ENCODE data around the gene TGFBR3L. TPM values are rescaled to one million over a fixed set of nuclear protein-coding genes. Genes with fewer than 3 reads are reported as not detected.
A peak's percentile ranks its signal among the peaks of the same experiment; 100 is the strongest.

The TGFBR3L gene
- total RNA-seq (1 to 10 TPM in 3 of 9 donors, under 1 TPM in 3, not detected in 3; 0.23 to 7.0 (median 1.4) TPM), polyA plus RNA-seq (1 to 10 TPM in 2 of 3 donors, under 1 TPM in 1; 0.62 to 3.3 (median 1.2) TPM)
- long read RNA-seq, donor 1: 0 reads
- long read RNA-seq, donor 2: 0 reads
- long read RNA-seq, donor 3: 0 reads
- long read RNA-seq, donor 4: 0 reads
- long read RNA-seq, donor 5, partial matches to known transcripts: 1 of 1 reads
- long read RNA-seq, donor 5, other reads (novel, unspliced or antisense): 0 of 1 reads
- long read RNA-seq, donor 6, partial matches to known transcripts: 7 of 11 reads
- long read RNA-seq, donor 6, other reads (novel, unspliced or antisense): 2 of 11 reads
- long read RNA-seq, donor 7: 0 reads
- long read RNA-seq, donor 8: 0 reads
- long read RNA-seq, donor 9, partial matches to known transcripts: 0 of 1 reads
- long read RNA-seq, donor 9, other reads (novel, unspliced or antisense): 0 of 1 reads
- long read RNA-seq, donor 10: 0 reads

- H3K9me3 ChIP-seq (replicated peaks in 1 of 3): no peaks in the 10 kb centered on the region
- peaks cover 25% of the 10 kb centered on the region for H3K27me3 ChIP-seq
- 23 to 45% (median 42%) methylated on average over 9 to 12 of the region's 12 CpGs for WGBS, 4 donors
- intact Hi-C loops (cut with DNase I): no loop called here
- H3K4me3 ChIP-seq: no peak within 1 kb of the TSS
- H3K36me3 ChIP-seq (replicated peaks in 1 of 2): peaks cover 0 to 35% of the 10 kb centered on the region in 2 donors
- DNase-seq: peak in 2 of 7 donors; percentile 28 to 61
- H3K27ac ChIP-seq: no peak within 1 kb of the TSS
- TF ChIP-seq, protein P1, sequence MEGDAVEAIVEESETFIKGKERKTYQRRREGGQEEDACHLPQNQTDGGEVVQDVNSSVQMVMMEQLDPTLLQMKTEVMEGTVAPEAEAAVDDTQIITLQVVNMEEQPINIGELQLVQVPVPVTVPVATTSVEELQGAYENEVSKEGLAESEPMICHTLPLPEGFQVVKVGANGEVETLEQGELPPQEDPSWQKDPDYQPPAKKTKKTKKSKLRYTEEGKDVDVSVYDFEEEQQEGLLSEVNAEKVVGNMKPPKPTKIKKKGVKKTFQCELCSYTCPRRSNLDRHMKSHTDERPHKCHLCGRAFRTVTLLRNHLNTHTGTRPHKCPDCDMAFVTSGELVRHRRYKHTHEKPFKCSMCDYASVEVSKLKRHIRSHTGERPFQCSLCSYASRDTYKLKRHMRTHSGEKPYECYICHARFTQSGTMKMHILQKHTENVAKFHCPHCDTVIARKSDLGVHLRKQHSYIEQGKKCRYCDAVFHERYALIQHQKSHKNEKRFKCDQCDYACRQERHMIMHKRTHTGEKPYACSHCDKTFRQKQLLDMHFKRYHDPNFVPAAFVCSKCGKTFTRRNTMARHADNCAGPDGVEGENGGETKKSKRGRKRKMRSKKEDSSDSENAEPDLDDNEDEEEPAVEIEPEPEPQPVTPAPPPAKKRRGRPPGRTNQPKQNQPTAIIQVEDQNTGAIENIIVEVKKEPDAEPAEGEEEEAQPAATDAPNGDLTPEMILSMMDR (IDR thresholded peaks at IDR 0.05): no peak
- no peak for TF ChIP-seq POLR2A (IDR thresholded peaks at IDR 0.05)
- peaks cover 12 to 15% of the 10 kb centered on the region in 2 donors for H3K4me1 ChIP-seq (replicated peaks in 1 of 2)
These were observed at the start of gene TGFBR3L for GRCh38 chr19:7914598-7915045. TGFBR3L (plus strand) TSS chr19:7914830.

GRCh38 chr19:7865262-7865911 lies 49.2 kb upstream of the TGFBR3L start:
- Histone ChIP-seq H3K9me3 (replicated peaks in 1 of 3) (no peaks in the 10 kb centered on the region), H3K4me1 (replicated peaks in 1 of 2) (peaks cover 23 to 29% of the 10 kb centered on the region in 2 donors), H3K36me3 (replicated peaks in 1 of 2) (no peaks in the 10 kb centered on the region), H3K27ac (no peak overlapping the region), H3K27me3 (no peaks in the 10 kb centered on the region), H3K4me3 (no peak overlapping the region)
- DNase-seq: no peak
- 56 to 71% (median 68%) methylated on average over 9 to 10 of the region's 10 CpGs for WGBS, 4 donors
- no peak for TF ChIP-seq POLR2A (IDR thresholded peaks at IDR 0.05)
- TF ChIP-seq, protein P1 (IDR thresholded peaks at IDR 0.05): no peak
- intact Hi-C loops (cut with DNase I): no loop called here

GRCh38 chr19:7866399-7867091 lies 48.1 kb upstream of the TGFBR3L start:
- intact Hi-C loops (cut with DNase I): no loop called here
- no peak overlapping the region for H3K4me3 ChIP-seq
- 56 to 69% (median 62%) methylated on average over 2 to 12 of the region's 12 CpGs for WGBS, 4 donors
- no peaks in the 10 kb centered on the region for H3K36me3 ChIP-seq (replicated peaks in 1 of 2)
- no peak overlapping the region for H3K27ac ChIP-seq
- peak in 2 of 7 donors; percentile 33 to 50 for DNase-seq
- no peaks in the 10 kb centered on the region for H3K27me3 ChIP-seq
- TF ChIP-seq, protein P1 (IDR thresholded peaks at IDR 0.05): no peak
- TF ChIP-seq POLR2A (IDR thresholded peaks at IDR 0.05): no peak
- H3K9me3 ChIP-seq (replicated peaks in 1 of 3): no peaks in the 10 kb centered on the region
- H3K4me1 ChIP-seq (replicated peaks in 1 of 2): peaks cover 22 to 30% of the 10 kb centered on the region in 2 donors
